ENCODE measurements around the gene IGHMBP2.

IGHMBP2 gene

GRCh38 chr11:68890490-68891231 is 13.0 kb upstream of the IGHMBP2 start:
- DNase-seq, result no peak

DNA sequence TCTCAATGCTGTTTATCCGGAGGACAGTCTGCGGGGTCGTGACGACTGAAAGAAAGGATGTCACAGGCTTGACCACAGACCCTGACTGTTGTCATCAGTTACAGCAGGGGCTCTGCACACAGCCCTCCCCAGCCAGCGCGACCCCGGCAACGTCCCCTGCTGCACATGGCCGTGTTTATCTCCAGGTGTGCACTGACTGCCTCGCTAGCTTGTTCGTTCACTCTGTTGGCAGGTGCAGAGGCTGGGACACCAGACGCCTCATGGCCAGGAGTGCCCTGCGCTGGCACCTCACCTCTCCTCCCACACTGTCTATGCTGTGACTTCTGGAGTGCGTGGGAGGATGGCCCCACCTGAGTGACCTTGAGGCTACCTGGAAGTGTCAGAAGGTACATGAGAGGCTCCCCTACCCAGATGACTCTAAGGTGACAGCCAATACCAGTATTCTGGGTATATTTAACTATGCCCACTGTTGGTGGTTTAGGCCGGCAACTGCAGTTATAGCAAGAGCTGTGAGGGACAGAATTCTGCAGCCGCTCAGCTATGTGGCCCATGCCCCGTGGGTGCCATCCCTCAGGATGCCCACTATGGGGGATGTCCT is 12.2 kb upstream of the IGHMBP2 start:
- no peak for DNase-seq

DNA sequence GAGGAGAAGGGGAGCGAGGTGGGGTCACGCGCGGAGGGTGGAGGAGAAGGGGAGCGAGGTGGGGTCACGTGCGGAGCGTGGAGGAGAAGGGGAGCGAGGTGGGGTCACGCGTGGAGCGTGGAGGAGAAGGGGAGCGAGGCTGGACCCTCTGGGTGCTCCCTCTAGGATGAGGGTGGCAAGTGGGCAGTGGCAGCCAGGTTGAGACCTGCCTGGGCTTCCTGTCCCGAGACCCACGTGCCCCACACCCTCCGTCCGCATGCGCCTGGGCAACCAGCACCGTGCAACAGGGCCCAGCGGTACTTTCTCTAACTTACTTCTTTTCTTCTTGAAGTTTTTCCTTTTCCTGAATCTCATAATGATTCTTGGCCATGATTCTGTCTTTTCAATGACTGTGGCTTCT is 11.1 kb upstream of the IGHMBP2 start:
- DNase-seq, result no peak

GRCh38 chr11:68893282-68893681 is 10.4 kb upstream of the IGHMBP2 start:
- no peak for DNase-seq

DNA sequence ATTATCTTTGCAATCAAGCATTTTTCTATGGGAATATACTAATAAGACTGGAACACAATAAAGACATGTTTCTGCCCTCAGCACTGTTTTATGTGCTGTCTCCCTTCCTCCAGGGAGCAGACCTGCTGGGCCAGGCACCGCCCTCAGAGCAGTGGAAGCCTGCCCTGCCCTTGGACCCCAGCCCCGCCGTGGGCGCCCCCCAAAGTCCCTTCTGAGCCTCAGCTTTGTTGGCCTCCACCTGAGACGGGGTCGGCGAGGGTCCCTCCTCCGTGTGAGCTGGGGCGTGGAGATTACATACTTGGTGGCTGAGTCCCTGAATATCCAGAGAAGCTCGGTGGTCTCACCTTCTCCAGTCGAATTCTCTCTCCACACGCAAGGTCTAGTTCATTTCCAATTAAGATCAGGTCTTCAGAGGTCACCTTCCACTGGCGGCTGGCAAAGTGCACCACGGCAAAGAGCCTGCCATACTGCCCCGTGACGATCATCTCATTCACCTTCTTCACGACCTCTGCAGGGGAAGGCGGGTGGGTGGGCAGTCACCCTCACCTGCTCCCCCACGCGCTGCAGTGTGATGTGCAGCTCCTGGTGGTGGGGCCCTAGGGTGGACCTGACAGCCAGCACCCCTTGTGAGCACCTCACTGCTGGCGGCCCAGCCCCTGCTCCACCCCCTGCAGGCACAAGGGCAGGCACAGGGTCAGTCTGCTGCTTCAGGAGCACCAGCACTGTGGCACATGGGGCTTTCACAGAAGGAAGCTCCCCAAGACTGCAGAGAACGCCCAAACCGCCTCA is 7.3 kb upstream of the IGHMBP2 start:
- no peak for DNase-seq

DNA sequence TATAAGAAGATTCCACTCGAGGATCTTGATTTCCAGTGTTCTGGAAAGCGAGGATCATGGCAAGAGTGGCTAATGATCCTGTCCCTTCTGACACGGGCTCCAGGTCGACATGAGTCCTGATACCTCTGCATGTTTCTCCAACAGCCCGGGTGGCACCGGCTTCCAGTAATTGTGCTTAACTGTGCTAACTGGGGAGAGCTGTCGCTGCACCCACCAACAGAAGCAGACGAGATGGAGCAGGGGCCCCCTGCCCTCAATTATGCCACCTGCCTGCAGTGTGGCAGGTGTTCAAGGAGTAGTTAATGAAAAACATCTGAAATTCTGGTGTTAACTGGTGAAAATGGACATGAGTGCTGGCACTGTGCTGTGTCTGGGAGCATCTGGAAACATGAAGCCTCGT is 6.2 kb upstream of the IGHMBP2 start:
- DNase-seq, result no peak

DNA sequence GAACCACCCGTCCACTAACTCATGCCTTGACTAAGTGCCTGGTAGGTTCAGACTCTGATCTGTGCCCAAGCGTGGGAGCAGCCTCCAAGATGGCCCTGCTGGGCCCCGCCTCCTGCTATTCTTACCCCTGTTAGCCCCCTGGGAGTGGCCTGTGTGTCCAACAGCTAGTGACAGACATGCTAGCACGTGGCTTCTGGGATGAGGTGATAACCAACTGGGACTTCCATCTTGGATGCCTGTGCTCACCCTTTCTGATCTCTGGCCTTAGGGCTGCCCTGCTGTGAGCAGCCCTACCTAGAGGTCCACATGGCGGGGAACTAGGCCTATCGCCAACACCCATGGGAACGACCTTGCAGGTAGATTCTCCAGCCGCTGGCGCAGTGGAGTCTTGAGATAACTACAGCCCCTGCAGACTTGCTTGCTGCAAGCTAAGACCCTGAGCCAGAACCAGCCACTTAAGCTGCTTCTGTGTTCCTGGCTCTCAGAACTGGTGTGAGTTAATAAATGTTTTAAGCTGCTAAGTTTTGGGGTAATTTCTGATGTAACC is 2.8 kb upstream of the IGHMBP2 start:
- DNase-seq, result no peak

DNA sequence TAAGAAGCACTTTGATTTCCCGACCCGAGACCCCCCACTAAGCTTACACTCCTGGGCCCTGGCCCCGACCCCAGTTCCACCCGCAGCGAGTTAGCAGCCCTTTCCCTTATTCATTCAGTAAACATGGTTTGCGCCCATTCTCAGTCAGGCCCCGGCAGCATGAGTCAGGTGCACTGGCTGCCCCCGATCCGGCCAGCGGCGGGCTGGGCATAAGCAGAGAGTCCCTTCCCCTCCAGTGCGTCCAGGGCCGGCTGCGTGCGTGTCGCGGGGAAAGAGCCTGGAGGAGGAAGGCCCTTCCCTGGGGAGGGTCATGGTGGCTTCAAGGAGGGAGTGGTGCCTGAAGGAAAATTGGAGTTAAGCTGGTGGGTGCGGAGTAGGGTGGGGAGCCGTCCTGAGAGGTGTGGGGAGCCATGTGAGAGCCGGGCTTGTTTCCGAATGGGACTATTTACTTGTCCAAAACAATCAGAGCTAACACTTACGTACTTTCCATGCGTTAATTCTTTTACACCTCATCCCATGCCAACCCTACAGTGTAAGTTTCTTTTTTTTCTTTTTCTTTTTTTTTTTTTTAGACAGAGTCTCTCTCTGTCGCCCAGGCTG is 657 bp downstream of the IGHMBP2 start:
- peak; percentile 10 to 48 for DNase-seq

DNA sequence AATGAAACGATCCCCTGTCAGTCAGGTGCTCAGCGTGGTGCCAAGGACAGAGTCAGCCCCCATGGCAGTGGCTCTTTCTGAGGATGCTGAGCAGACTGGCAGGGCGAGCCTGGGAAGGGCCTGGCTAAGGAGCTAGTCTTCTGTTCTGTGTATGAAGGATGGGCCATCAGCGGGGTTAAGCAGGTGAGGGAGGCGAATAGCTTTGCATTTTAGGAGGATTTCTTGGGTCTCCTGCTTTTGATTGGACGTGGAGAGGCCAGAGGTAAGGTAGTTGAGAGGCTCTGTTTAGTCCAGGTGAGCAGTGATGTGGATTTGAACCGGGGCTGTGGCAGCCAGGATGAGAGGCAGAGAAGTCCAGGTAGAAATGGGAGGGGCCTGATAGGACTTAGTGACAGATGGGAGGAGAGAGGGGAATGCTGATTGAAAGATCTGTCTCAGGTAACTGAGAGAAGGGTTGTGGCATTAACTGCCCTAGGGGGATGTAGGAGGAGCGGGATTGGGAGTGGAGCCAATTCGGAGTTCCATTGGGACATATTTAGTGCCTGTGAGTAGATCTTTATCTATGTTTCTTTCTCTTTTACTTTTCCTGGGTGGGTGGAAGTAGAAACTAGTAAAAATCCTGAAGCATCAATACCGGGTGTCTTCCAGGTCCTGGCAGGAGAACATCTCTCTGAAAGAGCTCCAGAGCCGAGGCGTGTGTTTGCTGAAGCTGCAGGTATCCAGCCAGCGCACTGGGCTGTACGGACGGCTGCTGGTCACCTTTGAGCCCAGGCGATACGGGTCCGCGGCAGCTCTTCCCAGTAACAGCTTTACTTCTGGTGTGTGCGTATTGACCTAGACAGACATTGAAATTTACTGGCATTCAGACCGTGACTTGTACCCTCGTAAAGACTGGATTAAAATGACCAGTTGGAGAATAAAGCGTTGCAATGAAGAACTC is 2.0 kb downstream of the IGHMBP2 start:
- DNase-seq, result no peak

GRCh38 chr11:68908273-68908672 is 4.6 kb downstream of the IGHMBP2 start:
- DNase-seq, result no peak

DNA sequence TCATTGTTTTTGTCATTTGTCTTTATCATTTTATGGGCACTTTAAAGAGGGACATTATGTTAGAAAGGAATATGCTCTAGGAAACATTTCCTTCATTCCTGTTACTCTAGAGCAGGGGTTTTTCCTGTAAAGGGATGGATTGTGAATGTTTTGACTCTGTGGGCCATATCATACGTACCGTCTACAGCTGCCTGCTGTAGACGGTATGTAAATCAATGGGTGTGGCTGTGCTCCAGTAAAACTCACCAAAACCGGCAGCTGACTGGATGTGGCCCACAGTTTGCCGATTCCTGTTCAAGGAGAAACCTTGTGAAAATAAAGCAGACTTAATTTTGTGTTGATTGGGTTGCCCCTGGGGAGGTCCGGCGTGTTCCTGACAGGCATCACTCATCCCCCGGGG is 7.3 kb downstream of the IGHMBP2 start:
- no peak for DNase-seq

- no peak for DNase-seq
These were observed 8.0 kb downstream of the IGHMBP2 start for GRCh38 chr11:68911731-68912130.

DNA sequence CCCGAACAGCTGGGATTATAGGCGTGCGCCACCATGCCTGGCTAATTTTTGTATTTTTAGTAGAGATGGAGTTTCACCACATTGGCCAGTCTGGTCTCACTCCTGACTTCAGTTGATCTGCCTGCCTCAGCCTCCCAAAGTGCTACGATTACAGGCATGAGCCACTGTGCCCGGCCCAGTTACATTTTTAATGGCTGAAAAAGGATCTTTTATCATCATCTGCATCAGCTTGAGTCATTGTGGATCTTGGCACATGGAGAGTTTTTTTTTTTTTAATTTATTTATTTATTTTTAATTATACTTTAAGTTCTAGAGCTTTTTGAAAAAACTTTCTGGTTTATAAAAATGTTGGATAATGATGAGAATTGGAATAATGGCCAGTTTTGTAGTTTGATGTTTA is 8.6 kb downstream of the IGHMBP2 start:
- DNase-seq, result no peak

- no peak for DNase-seq
These were observed 9.5 kb downstream of the IGHMBP2 start for GRCh38 chr11:68913188-68913587.

DNA sequence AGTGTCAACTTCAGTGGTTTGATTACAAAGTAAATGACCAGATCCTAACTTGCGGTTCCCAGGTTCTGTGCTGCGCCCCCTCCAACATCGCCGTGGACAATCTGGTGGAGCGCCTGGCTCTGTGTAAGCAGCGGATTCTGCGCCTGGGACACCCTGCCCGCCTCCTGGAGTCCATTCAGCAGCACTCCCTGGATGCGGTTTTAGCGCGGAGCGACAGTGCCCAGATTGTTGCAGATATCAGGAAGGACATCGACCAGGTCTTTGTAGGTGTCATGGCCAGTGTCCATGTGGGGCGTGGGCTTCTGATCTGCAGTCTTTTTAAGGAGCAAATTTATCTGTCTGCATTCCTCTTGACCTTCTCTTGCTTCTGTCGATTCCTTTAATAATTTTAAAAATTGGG is 11.1 kb downstream of the IGHMBP2 start:
- DNase-seq, result no peak

DNA sequence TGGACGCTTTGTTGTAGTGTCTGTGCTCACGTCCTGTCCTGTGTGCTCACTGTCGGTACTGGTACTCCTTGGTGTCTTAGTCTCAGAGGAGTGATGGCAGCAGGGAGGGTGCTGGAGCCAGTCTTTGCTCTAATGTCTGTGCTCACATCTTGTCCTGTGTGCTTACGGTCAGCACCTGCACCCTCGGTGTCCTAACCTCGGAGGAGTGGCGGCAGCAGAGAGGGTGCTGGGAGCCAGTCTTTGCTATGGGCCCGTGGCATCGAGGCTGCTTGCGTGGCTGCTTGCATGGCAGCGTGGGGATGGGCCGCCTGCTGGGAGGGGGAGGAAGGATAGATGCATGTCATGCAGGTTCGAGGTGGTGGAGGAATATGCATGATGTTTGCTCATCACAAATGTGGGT is 12.7 kb downstream of the IGHMBP2 start:
- no peak for DNase-seq

DNA sequence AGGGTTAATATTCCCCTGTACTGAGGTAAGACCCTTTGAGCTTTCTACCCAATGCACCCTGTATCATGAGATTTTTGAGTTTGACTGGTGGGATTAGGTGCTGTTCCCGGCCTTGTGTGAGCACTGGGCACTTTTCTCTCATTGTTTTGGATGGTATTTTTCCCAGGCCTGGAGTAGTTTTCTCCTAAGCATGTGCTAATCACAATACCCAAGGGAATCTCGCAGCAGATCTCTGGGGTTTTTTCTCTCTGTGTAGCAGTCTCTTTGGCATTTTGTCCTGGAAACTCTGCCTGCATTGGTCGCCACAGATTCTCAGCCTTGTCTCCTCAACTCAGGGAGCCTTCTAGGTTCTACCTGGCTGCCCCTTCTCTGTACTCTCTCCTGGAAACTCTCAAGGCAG is 19.9 kb downstream of the IGHMBP2 start:
- DNase-seq, result no peak

GRCh38 chr11:68924073-68924925 is 20.6 kb downstream of the IGHMBP2 start:
- no peak for DNase-seq

DNA sequence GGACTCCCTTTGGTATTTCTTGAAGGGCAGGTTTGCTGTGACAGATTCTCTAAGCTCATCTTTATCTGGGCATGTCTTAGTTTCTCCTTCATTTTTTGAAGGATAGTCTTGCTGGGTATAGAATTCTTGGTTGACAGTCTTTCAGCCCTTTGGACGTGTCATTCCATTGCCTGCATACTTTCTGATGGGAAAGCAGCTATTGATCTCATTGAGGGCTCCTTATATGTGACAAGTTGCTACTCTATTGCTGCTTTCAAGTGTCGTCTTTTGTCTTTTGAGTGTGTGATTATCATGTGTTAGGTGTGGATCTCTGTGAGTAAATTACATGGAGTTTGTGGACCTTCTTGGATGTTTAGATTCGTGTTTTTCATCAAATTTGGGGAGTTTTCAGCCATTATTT is 21.9 kb downstream of the IGHMBP2 start:
- no peak for DNase-seq

GRCh38 chr11:68927280-68928135 is 23.8 kb downstream of the IGHMBP2 start:
- DNase-seq, result peak; percentile 67 to 79

All from inflammatory macrophage (primary cell).